Loucy (cell line): Measurements from ENCODE around the gene SMC3.

Experiments
- EZH2phosphoT487 ChIP-seq: fragments of 200-600 bp; IDR thresholded peaks from 2 replicates; pipeline ENCODE4 v1.6.1; 2018; ENCODE audit warnings: antibody characterized with exemption, mild to moderate bottlenecking, moderate library complexity, borderline replicate concordance
- TF ChIP-seq, protein P1 (sequence below): fragments of 200-600 bp; sonication (generic); conservative IDR thresholded peaks from 2 replicates; pipeline ENCODE4 v1.5.1; 2014; ENCODE audit warnings: mild to moderate bottlenecking, antibody characterized with exemption, low read length

DNA sequence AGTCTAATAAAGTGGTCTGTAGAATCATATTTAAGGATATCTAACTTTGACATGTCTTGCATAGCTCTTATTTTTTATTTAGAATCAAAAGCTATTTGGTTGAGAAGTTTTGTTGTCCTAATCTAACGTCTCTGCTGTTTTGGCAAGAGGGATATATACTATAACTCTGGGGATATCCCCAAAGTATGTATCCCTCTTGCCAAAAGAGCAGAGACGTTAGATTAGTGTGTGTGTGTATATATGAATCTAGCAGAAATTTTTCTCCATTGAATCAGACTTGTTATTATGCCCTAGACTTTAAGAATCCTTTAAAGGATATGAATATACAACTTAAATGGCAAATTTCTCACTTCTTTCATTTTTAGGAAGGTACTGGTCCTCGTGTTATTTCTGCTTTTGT, 9.6 kb downstream of the SMC3 start:
- TF ChIP-seq, protein P1, sequence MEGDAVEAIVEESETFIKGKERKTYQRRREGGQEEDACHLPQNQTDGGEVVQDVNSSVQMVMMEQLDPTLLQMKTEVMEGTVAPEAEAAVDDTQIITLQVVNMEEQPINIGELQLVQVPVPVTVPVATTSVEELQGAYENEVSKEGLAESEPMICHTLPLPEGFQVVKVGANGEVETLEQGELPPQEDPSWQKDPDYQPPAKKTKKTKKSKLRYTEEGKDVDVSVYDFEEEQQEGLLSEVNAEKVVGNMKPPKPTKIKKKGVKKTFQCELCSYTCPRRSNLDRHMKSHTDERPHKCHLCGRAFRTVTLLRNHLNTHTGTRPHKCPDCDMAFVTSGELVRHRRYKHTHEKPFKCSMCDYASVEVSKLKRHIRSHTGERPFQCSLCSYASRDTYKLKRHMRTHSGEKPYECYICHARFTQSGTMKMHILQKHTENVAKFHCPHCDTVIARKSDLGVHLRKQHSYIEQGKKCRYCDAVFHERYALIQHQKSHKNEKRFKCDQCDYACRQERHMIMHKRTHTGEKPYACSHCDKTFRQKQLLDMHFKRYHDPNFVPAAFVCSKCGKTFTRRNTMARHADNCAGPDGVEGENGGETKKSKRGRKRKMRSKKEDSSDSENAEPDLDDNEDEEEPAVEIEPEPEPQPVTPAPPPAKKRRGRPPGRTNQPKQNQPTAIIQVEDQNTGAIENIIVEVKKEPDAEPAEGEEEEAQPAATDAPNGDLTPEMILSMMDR, result no peak
- TF ChIP-seq EZH2phosphoT487, result no peak
